Measurements from ENCODE around the gene RBM41.

DNA sequence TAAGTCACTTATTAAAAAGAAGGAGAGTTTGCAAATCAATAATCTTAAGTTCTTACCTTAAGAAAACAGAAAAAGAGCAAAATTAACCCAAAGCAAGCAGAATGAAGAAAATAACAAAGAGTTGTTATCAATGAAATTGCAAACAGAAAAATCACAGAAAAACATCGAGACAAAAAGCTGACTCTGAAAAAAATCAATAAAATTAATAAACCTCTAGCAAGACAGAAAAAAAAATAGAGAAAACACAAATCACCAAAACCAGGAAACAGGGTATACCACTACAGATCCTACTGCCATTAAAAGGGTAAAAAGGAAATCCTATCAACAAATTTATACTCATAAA, 17.3 kb upstream of the RBM41 start:
- TF ChIP-seq, protein P1, sequence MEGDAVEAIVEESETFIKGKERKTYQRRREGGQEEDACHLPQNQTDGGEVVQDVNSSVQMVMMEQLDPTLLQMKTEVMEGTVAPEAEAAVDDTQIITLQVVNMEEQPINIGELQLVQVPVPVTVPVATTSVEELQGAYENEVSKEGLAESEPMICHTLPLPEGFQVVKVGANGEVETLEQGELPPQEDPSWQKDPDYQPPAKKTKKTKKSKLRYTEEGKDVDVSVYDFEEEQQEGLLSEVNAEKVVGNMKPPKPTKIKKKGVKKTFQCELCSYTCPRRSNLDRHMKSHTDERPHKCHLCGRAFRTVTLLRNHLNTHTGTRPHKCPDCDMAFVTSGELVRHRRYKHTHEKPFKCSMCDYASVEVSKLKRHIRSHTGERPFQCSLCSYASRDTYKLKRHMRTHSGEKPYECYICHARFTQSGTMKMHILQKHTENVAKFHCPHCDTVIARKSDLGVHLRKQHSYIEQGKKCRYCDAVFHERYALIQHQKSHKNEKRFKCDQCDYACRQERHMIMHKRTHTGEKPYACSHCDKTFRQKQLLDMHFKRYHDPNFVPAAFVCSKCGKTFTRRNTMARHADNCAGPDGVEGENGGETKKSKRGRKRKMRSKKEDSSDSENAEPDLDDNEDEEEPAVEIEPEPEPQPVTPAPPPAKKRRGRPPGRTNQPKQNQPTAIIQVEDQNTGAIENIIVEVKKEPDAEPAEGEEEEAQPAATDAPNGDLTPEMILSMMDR (IDR thresholded peaks at IDR 0.05; ENCODE audit: low read length), result no peak
- no peak for TF ChIP-seq EZH2 (optimal IDR thresholded peaks at IDR 0.05; ENCODE audit: low read depth, low read length)

Measured in MM.1S (cell line).